HepG2 (cell line): Measurements from ENCODE around the gene INPP5K. TPM values are rescaled to one million over a fixed set of nuclear protein-coding genes. Genes with fewer than 3 reads are reported as not detected.

Source experiments
- ARNT2 ChIP-seq: sonication (generic); formaldehyde crosslinking; IDR thresholded peaks from 2 replicates; pipeline ENCODE4 v1.8.0; 2022; ENCODE audit warnings: mild to moderate bottlenecking, low read depth, missing genetic modification reagents, moderate library complexity
- KAT7 ChIP-seq: IDR thresholded peaks from 2 replicates; pipeline ENCODE4 v1.6.1; 2018; ENCODE audit warnings: borderline replicate concordance, missing compliant biosample characterization
- MXD1 ChIP-seq: sonication (generic); formaldehyde crosslinking; IDR thresholded peaks from 2 replicates; pipeline ENCODE4 v1.4.0; 2020; ENCODE audit warnings: mild to moderate bottlenecking, missing genetic modification reagents
- NFKB2 ChIP-seq: sonication (generic); formaldehyde crosslinking; IDR thresholded peaks from 2 replicates; pipeline ENCODE4 v1.4.0; 2020; ENCODE audit warnings: missing genetic modification reagents, borderline replicate concordance
- POLR2G ChIP-seq: fragments of 200-400 bp; formaldehyde crosslinking; IDR thresholded peaks from 2 replicates; pipeline ENCODE4 v1.6.1; 2018; ENCODE audit warnings: mild to moderate bottlenecking, low read depth, low read length, moderate library complexity
- SAP130 ChIP-seq: IDR thresholded peaks from 2 replicates; pipeline ENCODE4 v1.6.1; 2016; ENCODE audit warnings: low read depth
- ZBTB7B ChIP-seq: sonication (generic); formaldehyde crosslinking; IDR thresholded peaks from 2 replicates; pipeline ENCODE4 v1.4.0; 2020; ENCODE audit warnings: missing genetic modification reagents
- ZFY ChIP-seq: sonication (generic); formaldehyde crosslinking; IDR thresholded peaks from 2 replicates; pipeline ENCODE4 v1.4.0; 2020; ENCODE audit warnings: missing genetic modification reagents
- ZMYM3 ChIP-seq: sonication (generic); formaldehyde crosslinking; IDR thresholded peaks from 2 replicates; pipeline ENCODE4 v1.5.1; 2020; ENCODE audit warnings: mild to moderate bottlenecking, missing genetic modification reagents
- ZNF225 ChIP-seq: sonication (generic); formaldehyde crosslinking; IDR thresholded peaks from 2 replicates; pipeline ENCODE4 v1.4.0; 2020; ENCODE audit warnings: mild to moderate bottlenecking, missing genetic modification reagents
- ZNF496 ChIP-seq: sonication (generic); formaldehyde crosslinking; IDR thresholded peaks from 2 replicates; pipeline ENCODE4 v1.8.1; 2023; ENCODE audit warnings: mild to moderate bottlenecking, moderate library complexity, missing genetic modification reagents; ENCODE audit not compliant: insufficient replicate concordance
- polyA plus RNA-seq, 8 experiments: library from polyadenylated mRNA; depleted of rRNA in 3 of 8; stranded (reverse) in 7 of 8; unstranded in 1 of 8; fragments of >200 nt; fragmentation: Illumina TruSeq in 4 of 8; extraction: Trizol in 4 of 8; gene quantifications; 2 replicates each; pipeline versions ENCODE4 v1.2.1 to v1.2.3, GENCODE V29; 2011 to 2016; ENCODE audit warnings: low read depth in 4 of 8, missing spikeins in 1 of 8, mixed read lengths in 1 of 8; ENCODE audit not compliant: insufficient read depth in 1 of 8
- total RNA-seq, 5 experiments: library from RNA; depleted of rRNA; stranded (reverse); fragments of >200 nt; fragmentation: Illumina TruSeq; extraction: Trizol; gene quantifications; 2 replicates each; pipeline ENCODE4 v1.2.3, GENCODE V29; 2016; ENCODE audit warnings: low read depth in 1 of 5
- TF ChIP-seq, protein P1 (sequence below): sonication (generic); formaldehyde crosslinking; IDR thresholded peaks from 2 replicates; pipeline ENCODE4 v1.4.0; 2020; ENCODE audit warnings: missing genetic modification reagents
- TF ChIP-seq, protein P2 (sequence below): sonication (generic); formaldehyde crosslinking; conservative IDR thresholded peaks from 2 replicates; pipeline ENCODE4 v1.8.0; 2022; ENCODE audit warnings: missing genetic modification reagents
- TF ChIP-seq, protein P3 (sequence below): sonication (generic); formaldehyde crosslinking; IDR thresholded peaks from 2 replicates; pipeline ENCODE4 v1.4.0; 2020; ENCODE audit warnings: missing genetic modification reagents, low read depth, mild to moderate bottlenecking, borderline replicate concordance
- TF ChIP-seq, protein P4 (sequence below): sonication (generic); formaldehyde crosslinking; IDR thresholded peaks from 2 replicates; pipeline ENCODE4 v1.4.0; 2020; ENCODE audit warnings: missing genetic modification reagents

Gene INPP5K
- total and polyA plus RNA-seq, 2 of the 13 experiments (the other 11 are each of a cell fraction or from before 2014, with no cell fraction given) = 4.8 to 9.6 TPM

DNA sequence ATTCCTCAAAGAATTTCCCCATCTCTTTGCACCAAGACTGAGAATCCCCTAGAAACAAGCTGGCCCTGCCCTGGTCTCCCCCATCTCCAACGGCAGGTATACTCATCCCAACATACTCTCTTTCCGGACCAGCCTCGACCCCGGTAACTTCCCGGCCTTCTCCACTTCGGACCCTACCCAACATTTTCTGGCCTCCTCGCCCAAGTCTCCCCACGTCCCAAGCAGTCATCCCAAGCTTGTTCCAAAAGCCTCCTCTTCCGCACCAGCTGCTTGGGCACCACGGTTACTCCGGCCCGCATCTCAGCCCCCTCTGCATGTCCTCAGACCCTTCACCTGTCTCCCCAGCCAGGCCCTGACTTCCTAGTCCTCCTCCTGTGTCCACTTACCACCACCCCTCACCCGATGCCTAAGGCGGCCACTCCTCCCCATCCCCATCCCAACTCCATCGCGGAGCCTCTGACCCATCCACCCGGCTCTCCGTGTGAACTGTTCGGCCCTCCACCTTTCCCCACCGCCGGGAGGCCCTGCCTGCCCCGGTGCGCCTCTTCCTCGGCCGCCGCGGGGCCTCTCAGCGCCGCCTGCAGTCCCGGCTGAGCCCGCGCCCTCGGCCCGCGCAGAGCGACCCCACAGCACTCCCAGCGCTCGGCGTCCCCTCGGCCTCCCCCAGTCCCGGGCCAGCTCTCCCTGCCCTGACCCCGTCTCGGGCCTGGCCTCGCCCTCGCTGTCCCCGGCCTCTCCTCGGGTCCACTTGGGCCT is 45.2 kb upstream of the INPP5K start (continued):
- TF ChIP-seq, protein P1, sequence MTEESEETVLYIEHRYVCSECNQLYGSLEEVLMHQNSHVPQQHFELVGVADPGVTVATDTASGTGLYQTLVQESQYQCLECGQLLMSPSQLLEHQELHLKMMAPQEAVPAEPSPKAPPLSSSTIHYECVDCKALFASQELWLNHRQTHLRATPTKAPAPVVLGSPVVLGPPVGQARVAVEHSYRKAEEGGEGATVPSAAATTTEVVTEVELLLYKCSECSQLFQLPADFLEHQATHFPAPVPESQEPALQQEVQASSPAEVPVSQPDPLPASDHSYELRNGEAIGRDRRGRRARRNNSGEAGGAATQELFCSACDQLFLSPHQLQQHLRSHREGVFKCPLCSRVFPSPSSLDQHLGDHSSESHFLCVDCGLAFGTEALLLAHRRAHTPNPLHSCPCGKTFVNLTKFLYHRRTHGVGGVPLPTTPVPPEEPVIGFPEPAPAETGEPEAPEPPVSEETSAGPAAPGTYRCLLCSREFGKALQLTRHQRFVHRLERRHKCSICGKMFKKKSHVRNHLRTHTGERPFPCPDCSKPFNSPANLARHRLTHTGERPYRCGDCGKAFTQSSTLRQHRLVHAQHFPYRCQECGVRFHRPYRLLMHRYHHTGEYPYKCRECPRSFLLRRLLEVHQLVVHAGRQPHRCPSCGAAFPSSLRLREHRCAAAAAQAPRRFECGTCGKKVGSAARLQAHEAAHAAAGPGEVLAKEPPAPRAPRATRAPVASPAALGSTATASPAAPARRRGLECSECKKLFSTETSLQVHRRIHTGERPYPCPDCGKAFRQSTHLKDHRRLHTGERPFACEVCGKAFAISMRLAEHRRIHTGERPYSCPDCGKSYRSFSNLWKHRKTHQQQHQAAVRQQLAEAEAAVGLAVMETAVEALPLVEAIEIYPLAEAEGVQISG (CRISPR knock-in tag) = peak; percentile 58
- TF ChIP-seq ZNF496 (no peak), NFKB2 (CRISPR knock-in tag) (0 out of 2 replicates have a peak, but pooled peaks have one; percentile 41), KAT7 (peak; percentile 54; the same call in 1 of the 2 replicates), ZNF225 (CRISPR knock-in tag) (peak; percentile 10; the same call in 1 of the 2 replicates), ARNT2 (peak; percentile 66; the same call in 1 of the 2 replicates), SAP130 (peak; percentile 61), ZBTB7B (peak; percentile 23; the same call in 1 of the 2 replicates), ZFY (CRISPR knock-in tag) (peak; percentile 76), MXD1 (0 out of 2 replicates have a peak, but pooled peaks have one; percentile 37), POLR2G (no peak), ZMYM3 (CRISPR knock-in tag) (0 out of 2 replicates have a peak, but pooled peaks have one; percentile 12)
- TF ChIP-seq, protein P2, sequence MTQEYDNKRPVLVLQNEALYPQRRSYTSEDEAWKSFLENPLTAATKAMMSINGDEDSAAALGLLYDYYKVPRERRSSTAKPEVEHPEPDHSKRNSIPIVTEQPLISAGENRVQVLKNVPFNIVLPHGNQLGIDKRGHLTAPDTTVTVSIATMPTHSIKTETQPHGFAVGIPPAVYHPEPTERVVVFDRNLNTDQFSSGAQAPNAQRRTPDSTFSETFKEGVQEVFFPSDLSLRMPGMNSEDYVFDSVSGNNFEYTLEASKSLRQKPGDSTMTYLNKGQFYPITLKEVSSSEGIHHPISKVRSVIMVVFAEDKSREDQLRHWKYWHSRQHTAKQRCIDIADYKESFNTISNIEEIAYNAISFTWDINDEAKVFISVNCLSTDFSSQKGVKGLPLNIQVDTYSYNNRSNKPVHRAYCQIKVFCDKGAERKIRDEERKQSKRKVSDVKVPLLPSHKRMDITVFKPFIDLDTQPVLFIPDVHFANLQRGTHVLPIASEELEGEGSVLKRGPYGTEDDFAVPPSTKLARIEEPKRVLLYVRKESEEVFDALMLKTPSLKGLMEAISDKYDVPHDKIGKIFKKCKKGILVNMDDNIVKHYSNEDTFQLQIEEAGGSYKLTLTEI = no peak
- TF ChIP-seq, protein P3, sequence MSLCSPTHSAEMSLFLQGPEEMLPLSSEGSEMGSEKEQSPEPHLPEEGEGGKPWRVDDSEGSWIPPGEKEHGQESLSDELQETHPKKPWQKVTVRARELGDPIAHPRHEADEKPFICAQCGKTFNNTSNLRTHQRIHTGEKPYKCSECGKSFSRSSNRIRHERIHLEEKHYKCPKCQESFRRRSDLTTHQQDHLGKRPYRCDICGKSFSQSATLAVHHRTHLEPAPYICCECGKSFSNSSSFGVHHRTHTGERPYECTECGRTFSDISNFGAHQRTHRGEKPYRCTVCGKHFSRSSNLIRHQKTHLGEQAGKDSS (CRISPR knock-in tag) = no peak
- TF ChIP-seq, protein P4, sequence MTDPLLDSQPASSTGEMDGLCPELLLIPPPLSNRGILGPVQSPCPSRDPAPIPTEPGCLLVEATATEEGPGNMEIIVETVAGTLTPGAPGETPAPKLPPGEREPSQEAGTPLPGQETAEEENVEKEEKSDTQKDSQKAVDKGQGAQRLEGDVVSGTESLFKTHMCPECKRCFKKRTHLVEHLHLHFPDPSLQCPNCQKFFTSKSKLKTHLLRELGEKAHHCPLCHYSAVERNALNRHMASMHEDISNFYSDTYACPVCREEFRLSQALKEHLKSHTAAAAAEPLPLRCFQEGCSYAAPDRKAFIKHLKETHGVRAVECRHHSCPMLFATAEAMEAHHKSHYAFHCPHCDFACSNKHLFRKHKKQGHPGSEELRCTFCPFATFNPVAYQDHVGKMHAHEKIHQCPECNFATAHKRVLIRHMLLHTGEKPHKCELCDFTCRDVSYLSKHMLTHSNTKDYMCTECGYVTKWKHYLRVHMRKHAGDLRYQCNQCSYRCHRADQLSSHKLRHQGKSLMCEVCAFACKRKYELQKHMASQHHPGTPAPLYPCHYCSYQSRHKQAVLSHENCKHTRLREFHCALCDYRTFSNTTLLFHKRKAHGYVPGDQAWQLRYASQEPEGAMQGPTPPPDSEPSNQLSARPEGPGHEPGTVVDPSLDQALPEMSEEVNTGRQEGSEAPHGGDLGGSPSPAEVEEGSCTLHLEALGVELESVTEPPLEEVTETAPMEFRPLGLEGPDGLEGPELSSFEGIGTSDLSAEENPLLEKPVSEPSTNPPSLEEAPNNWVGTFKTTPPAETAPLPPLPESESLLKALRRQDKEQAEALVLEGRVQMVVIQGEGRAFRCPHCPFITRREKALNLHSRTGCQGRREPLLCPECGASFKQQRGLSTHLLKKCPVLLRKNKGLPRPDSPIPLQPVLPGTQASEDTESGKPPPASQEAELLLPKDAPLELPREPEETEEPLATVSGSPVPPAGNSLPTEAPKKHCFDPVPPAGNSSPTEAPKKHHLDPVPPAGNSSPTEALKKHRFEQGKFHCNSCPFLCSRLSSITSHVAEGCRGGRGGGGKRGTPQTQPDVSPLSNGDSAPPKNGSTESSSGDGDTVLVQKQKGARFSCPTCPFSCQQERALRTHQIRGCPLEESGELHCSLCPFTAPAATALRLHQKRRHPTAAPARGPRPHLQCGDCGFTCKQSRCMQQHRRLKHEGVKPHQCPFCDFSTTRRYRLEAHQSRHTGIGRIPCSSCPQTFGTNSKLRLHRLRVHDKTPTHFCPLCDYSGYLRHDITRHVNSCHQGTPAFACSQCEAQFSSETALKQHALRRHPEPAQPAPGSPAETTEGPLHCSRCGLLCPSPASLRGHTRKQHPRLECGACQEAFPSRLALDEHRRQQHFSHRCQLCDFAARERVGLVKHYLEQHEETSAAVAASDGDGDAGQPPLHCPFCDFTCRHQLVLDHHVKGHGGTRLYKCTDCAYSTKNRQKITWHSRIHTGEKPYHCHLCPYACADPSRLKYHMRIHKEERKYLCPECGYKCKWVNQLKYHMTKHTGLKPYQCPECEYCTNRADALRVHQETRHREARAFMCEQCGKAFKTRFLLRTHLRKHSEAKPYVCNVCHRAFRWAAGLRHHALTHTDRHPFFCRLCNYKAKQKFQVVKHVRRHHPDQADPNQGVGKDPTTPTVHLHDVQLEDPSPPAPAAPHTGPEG (CRISPR knock-in tag) = peak; percentile 61; the same call in 1 of the 2 replicates
